ENCODE measurements around the gene LCTL. TPM values are rescaled to one million over a fixed set of nuclear protein-coding genes. Genes with fewer than 3 reads are reported as not detected.
"Not testable (repeated sequence)": the region's sequence is repeated elsewhere in the genome, so short reads cannot be mapped to it uniquely, and the experiment has no call there.

LCTL gene
- polyA plus RNA-seq, 1 donor from 2014 or later, result not detected

- H3K27me3 ChIP-seq (ENCODE audit: insufficient read depth, low read depth, low read length), result no peaks in the 10 kb centered on the region
- H3K9ac ChIP-seq (ENCODE audit: low read length), result peak within 1 kb of the TSS; percentile 84
- H3K79me2 ChIP-seq (replicated peaks; ENCODE audit: insufficient read depth, low read length), result peaks cover 42% of the 10 kb centered on the region
- H3K9me3 ChIP-seq (ENCODE audit: low read length), result no peaks in the 10 kb centered on the region
- peak within 1 kb of the TSS; percentile 96 for H2AFZ ChIP-seq (ENCODE audit: low read depth, low read length)
- H4K20me1 ChIP-seq (ENCODE audit: insufficient read depth), result no peaks in the 10 kb centered on the region
- peak within 1 kb of the TSS; percentile 99 for H3K4me2 ChIP-seq (ENCODE audit: low read length)
- TF ChIP-seq MXI1 (conservative IDR thresholded peaks at IDR 0.05; ENCODE audit: poor library complexity, severe bottlenecking), result peak; percentile 99
- TF ChIP-seq REST (IDR thresholded peaks at IDR 0.05; ENCODE audit: borderline replicate concordance), result peak; percentile 73
- TF ChIP-seq EP300 (conservative IDR thresholded peaks at IDR 0.05; ENCODE audit: poor library complexity, severe bottlenecking), result peak; percentile 5
- TF ChIP-seq SMC3 (conservative IDR thresholded peaks at IDR 0.05; ENCODE audit: poor library complexity), result peak; percentile 50
- no peak for TF ChIP-seq CTCF (IDR thresholded peaks at IDR 0.05; ENCODE audit: poor library complexity, severe bottlenecking)
- peak; percentile 48 for TF ChIP-seq RAD21 (conservative IDR thresholded peaks at IDR 0.05)
- peak; percentile 99 for TF ChIP-seq POLR2AphosphoS5 (IDR thresholded peaks at IDR 0.05)
- peak; percentile 88 for TF ChIP-seq TAF1 (IDR thresholded peaks at IDR 0.05; ENCODE audit: low read depth)
- TF ChIP-seq EZH2 (IDR thresholded peaks at IDR 0.05; ENCODE audit: borderline replicate concordance, insufficient read depth, low read length, poor library complexity, severe bottlenecking), result no peak
- peak within 1 kb of the TSS; percentile 83 for H3K27ac ChIP-seq (ENCODE audit: low read length)
- H3K36me3 ChIP-seq (ENCODE audit: insufficient read depth, low read length), result peaks cover 6% of the 10 kb centered on the region
- no peaks in the 10 kb centered on the region for H3F3A ChIP-seq (ENCODE audit: insufficient read depth, low read length, poor library complexity, severe bottlenecking)
- no peaks in the 10 kb centered on the region for H3K9me2 ChIP-seq (ENCODE audit: insufficient read depth, low read length)
- H3K4me3 ChIP-seq (ENCODE audit: low read length), result peak within 1 kb of the TSS; percentile 83
These were observed 61.0 kb downstream of the LCTL start, which contains the start of the genes RPL4 and ZWILCH for GRCh38 chr15:66504563-66505429. TSS of gene RPL4 (minus strand) at chr15:66504855. CDS start at chr15:66504790, 65 bp downstream. TSS of gene ZWILCH (plus strand) at chr15:66505326. CDS start at chr15:66505339, 13 bp downstream.

GRCh38 chr15:66503780-66504562 lies 61.8 kb downstream of the LCTL start:
- Histone ChIP-seq H3K9me2 (ENCODE audit: insufficient read depth, low read length) (no peaks in the 10 kb centered on the region), H4K20me1 (ENCODE audit: insufficient read depth) (no peaks in the 10 kb centered on the region), H3K79me2 (replicated peaks; ENCODE audit: insufficient read depth, low read length) (peaks cover 42% of the 10 kb centered on the region), H2AFZ (ENCODE audit: low read depth, low read length) (peak overlapping the region; percentile 96), H3F3A (ENCODE audit: insufficient read depth, low read length, poor library complexity, severe bottlenecking) (no peaks in the 10 kb centered on the region), H3K9me3 (ENCODE audit: low read length) (no peaks in the 10 kb centered on the region), H3K27ac (ENCODE audit: low read length) (peak overlapping the region; percentile 83), H3K36me3 (ENCODE audit: insufficient read depth, low read length) (peaks cover 6% of the 10 kb centered on the region), H3K4me3 (ENCODE audit: low read length) (peak overlapping the region; percentile 83), H3K27me3 (ENCODE audit: insufficient read depth, low read depth, low read length) (no peaks in the 10 kb centered on the region), H3K9ac (ENCODE audit: low read length) (peak overlapping the region; percentile 84), H3K4me2 (ENCODE audit: low read length) (peak overlapping the region; percentile 99)
- TF ChIP-seq SMC3 (conservative IDR thresholded peaks at IDR 0.05; ENCODE audit: poor library complexity) (no peak), EZH2 (IDR thresholded peaks at IDR 0.05; ENCODE audit: borderline replicate concordance, insufficient read depth, low read length, poor library complexity, severe bottlenecking) (no peak)

- peak overlapping the region; percentile 99 for H3K4me2 ChIP-seq (ENCODE audit: low read length)
- not testable (repeated sequence) for H2AFZ ChIP-seq (ENCODE audit: low read depth, low read length); H3F3A ChIP-seq (ENCODE audit: insufficient read depth, low read length, poor library complexity, severe bottlenecking); H3K27me3 ChIP-seq (ENCODE audit: insufficient read depth, low read depth, low read length); H3K9me3 ChIP-seq (ENCODE audit: low read length); H3K9me2 ChIP-seq (ENCODE audit: insufficient read depth, low read length); H4K20me1 ChIP-seq (ENCODE audit: insufficient read depth); H3K36me3 ChIP-seq (ENCODE audit: insufficient read depth, low read length); H3K27ac ChIP-seq (ENCODE audit: low read length)
- peak overlapping the region; percentile 84 for H3K9ac ChIP-seq (ENCODE audit: low read length)
- peaks cover 42% of the 10 kb centered on the region for H3K79me2 ChIP-seq (replicated peaks; ENCODE audit: insufficient read depth, low read length)
- peak overlapping the region; percentile 83 for H3K4me3 ChIP-seq (ENCODE audit: low read length)
These were observed 62.7 kb downstream of the LCTL start for GRCh38 chr15:66503041-66503648.

Measured in neural cell (in vitro differentiated cells).